ENCODE measurements around the gene RPL22. TPM values are rescaled to one million over a fixed set of nuclear protein-coding genes. Genes with fewer than 3 reads are reported as not detected.

The RPL22 gene
- total and polyA plus RNA-seq, 4 donors = 186 to 985 (median 248) TPM

GRCh38 chr1:6200188-6200809 is 904 bp upstream of the RPL22 start:
- H3K9me3 ChIP-seq (ENCODE audit: control insufficient read depth in 4 of 4, insufficient read depth in 3 of 4, low read length in 3 of 4) = no peaks in the 10 kb centered on the region
- no peak overlapping the region for H3K4me3 ChIP-seq
- peaks cover 0 to 9% (median 4%) of the 10 kb centered on the region in 4 donors for H3K36me3 ChIP-seq (ENCODE audit: control insufficient read depth in 4 of 4, insufficient read depth in 4 of 4, low read length in 4 of 4)
- DNase-seq = no peak
- H3K27me3 ChIP-seq (ENCODE audit: control insufficient read depth in 3 of 3, insufficient read depth in 3 of 3, low read length in 2 of 3) = peaks cover 0 to 5% (median 0%) of the 10 kb centered on the region in 3 donors
- WGBS, 2 donors = 69 to 74% methylated on average over 10 of the region's 10 CpGs
- no peak for ATAC-seq (ENCODE audit: insufficient read depth, low FRiP score)
- H3K4me1 ChIP-seq (ENCODE audit: control insufficient read depth in 5 of 5, insufficient read depth in 5 of 5, low read length in 5 of 5) = peaks cover 0 to 27% (median 10%) of the 10 kb centered on the region in 5 donors
- H3K27ac ChIP-seq (ENCODE audit: low read depth in 1 of 2, low read length in 1 of 2) = peak overlapping the region; percentile 81 to 83
- TF ChIP-seq CTCF (IDR thresholded peaks at IDR 0.05; ENCODE audit: control extremely low read depth, extremely low read depth) = no peak
- H3K9ac ChIP-seq (ENCODE audit: insufficient read depth in 1 of 2, low read length in 2 of 2) = peak overlapping the region in 1 of 2 donors; percentile 75

GRCh38 chr1:6198646-6199297 is 623 bp downstream of the RPL22 start:
- TF ChIP-seq CTCF (IDR thresholded peaks at IDR 0.05; ENCODE audit: control extremely low read depth, extremely low read depth) = no peak
- Histone ChIP-seq H3K9me3 (ENCODE audit: control insufficient read depth in 4 of 4, insufficient read depth in 3 of 4, low read length in 3 of 4) (no peaks in the 10 kb centered on the region), H3K9ac (ENCODE audit: insufficient read depth in 1 of 2, low read length in 2 of 2) (peak overlapping the region; percentile 83 to 95), H3K27ac (ENCODE audit: low read depth in 1 of 2, low read length in 1 of 2) (peak overlapping the region; percentile 82 to 89), H3K27me3 (ENCODE audit: control insufficient read depth in 3 of 3, insufficient read depth in 3 of 3, low read length in 2 of 3) (no peaks in the 10 kb centered on the region), H3K4me3 (peak overlapping the region; percentile 82), H3K36me3 (ENCODE audit: control insufficient read depth in 4 of 4, insufficient read depth in 4 of 4, low read length in 4 of 4) (peaks cover 6 to 16% (median 12%) of the 10 kb centered on the region in 4 donors), H3K4me1 (ENCODE audit: control insufficient read depth in 5 of 5, insufficient read depth in 5 of 5, low read length in 5 of 5) (peaks cover 0 to 20% (median 8%) of the 10 kb centered on the region in 5 donors)
- no peak for ATAC-seq (ENCODE audit: insufficient read depth, low FRiP score)
- 1% methylated on average over 31 of the region's 31 CpGs for WGBS, 2 donors
- no peak for DNase-seq

GRCh38 chr1:6197746-6198427 is 1.5 kb downstream of the RPL22 start:
- no peak for TF ChIP-seq CTCF (IDR thresholded peaks at IDR 0.05; ENCODE audit: control extremely low read depth, extremely low read depth)
- Histone ChIP-seq H3K27me3 (ENCODE audit: control insufficient read depth in 3 of 3, insufficient read depth in 3 of 3, low read length in 2 of 3) (no peaks in the 10 kb centered on the region), H3K9me3 (ENCODE audit: control insufficient read depth in 4 of 4, insufficient read depth in 3 of 4, low read length in 3 of 4) (no peaks in the 10 kb centered on the region), H3K36me3 (ENCODE audit: control insufficient read depth in 4 of 4, insufficient read depth in 4 of 4, low read length in 4 of 4) (peaks cover 10 to 23% (median 19%) of the 10 kb centered on the region in 4 donors), H3K4me3 (no peak overlapping the region), H3K4me1 (ENCODE audit: control insufficient read depth in 5 of 5, insufficient read depth in 5 of 5, low read length in 5 of 5) (peaks cover 0 to 20% (median 8%) of the 10 kb centered on the region in 5 donors), H3K27ac (ENCODE audit: low read depth in 1 of 2, low read length in 1 of 2) (no peak overlapping the region), H3K9ac (ENCODE audit: insufficient read depth in 1 of 2, low read length in 2 of 2) (peak overlapping the region; percentile 83 to 95)
- 68 to 74% methylated on average over 6 of the region's 6 CpGs for WGBS, 2 donors
- no peak for DNase-seq
- no peak for ATAC-seq (ENCODE audit: insufficient read depth, low FRiP score)
